ENCODE measurements around the gene FAM181B.

FAM181B gene, protein sequence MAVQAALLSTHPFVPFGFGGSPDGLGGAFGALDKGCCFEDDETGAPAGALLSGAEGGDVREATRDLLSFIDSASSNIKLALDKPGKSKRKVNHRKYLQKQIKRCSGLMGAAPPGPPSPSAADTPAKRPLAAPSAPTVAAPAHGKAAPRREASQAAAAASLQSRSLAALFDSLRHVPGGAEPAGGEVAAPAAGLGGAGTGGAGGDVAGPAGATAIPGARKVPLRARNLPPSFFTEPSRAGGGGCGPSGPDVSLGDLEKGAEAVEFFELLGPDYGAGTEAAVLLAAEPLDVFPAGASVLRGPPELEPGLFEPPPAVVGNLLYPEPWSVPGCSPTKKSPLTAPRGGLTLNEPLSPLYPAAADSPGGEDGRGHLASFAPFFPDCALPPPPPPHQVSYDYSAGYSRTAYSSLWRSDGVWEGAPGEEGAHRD

DNA sequence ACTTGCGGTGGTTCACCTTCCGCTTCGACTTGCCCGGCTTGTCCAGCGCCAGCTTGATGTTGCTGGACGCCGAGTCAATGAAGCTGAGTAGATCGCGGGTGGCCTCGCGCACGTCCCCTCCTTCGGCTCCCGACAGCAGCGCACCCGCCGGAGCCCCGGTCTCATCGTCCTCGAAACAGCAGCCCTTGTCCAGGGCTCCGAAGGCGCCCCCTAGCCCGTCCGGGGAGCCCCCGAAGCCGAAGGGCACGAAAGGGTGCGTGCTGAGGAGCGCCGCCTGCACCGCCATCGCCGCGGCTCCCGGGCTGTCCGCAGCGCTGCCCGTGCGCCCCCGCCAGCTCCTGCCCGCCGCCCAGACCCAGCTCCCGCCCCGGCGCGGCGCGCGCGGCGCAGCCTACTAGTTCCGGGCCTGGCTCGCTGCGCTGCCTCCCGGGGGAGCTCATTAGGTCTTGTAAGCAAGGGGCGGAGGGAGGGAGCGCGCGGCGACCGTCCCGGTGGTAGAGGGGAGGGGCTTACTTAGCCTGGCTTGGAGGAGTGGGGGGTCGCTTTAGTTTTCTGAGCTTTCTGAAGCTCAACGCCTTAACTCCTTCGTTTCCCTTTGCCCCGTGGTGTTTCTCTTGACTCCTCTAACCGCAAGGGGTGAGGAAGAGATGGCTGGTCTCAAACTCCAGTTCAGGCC is at the start of gene FAM181B:
TSS of gene FAM181B (minus strand) at position 421 of the 676 bp plus-strand sequence. CDS start at position 286, 135 bp downstream.
- DNase-seq: no peak

DNA sequence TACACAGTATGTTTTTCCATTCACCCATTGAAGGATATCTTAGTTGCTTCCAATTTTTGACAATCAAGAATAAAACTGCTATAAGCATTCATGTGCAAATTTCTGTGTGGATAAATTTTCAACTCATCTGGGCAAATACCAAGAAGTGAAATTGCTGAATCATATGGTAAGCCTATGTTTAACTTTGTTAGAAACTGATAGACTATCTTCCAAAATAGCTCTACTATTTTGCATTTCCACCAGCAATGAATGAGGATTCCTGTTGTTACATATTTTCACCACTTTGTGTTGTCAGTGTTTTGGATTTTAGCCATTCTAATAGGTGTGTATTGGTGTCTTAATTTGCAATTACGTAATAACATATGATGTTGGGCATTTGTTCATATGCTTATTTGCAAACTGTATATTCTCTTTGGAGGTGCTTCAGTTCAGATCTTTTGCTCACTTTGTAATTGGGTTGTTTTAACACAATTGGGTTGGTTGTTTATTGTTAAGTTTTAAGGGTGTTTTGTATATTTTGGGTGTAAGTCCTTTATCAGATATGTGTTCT is 49.2 kb upstream of the FAM181B start:
- no peak for DNase-seq

DNA sequence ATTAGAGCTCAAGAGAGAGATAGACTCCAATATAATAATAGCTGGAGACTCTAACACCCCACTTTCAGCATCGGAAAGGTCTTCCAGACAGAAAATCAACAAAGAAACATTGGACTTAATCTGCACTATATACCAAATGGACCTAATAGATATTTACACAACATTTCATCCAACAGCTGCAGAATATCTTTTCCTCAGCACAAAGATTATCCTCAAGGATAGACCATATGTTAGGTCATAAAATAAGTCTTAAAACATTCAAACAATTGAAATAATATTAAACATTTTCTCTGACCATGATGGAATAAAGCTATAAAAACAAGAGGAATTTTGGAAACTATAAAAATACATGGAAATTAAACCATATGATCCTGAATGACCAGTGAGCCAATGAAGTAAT is 45.1 kb upstream of the FAM181B start:
- no peak for DNase-seq

DNA sequence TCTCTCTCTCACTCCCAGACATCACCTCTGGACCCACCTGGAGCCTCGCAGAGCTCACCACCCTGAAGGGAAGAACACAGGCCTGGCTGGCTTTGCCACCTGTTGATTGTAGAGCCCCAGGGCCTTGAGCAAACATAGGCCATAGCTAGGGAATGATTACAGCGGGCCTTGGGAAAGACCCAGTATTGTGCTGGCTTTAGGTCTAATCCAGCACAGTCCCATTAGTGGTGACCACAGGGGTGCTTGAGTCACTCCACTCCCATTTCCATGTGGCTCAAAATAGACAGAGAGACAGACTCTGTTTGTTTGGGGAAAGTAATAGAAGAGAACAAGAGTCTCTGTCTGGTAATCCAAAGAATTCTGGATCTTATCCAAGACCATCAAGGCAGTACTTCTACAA is 42.7 kb upstream of the FAM181B start:
- no peak for DNase-seq

GRCh38 chr11:82775736-82776346 is 42.2 kb upstream of the FAM181B start:
- peak; percentile 6 for DNase-seq

- no peak for DNase-seq
Measured at GRCh38 chr11:82775218-82775617, 41.6 kb upstream of the FAM181B start.

GRCh38 chr11:82771781-82772180 is 38.1 kb upstream of the FAM181B start:
- DNase-seq: no peak

GRCh38 chr11:82767123-82767522 is 33.5 kb upstream of the FAM181B start:
- no peak for DNase-seq

DNA sequence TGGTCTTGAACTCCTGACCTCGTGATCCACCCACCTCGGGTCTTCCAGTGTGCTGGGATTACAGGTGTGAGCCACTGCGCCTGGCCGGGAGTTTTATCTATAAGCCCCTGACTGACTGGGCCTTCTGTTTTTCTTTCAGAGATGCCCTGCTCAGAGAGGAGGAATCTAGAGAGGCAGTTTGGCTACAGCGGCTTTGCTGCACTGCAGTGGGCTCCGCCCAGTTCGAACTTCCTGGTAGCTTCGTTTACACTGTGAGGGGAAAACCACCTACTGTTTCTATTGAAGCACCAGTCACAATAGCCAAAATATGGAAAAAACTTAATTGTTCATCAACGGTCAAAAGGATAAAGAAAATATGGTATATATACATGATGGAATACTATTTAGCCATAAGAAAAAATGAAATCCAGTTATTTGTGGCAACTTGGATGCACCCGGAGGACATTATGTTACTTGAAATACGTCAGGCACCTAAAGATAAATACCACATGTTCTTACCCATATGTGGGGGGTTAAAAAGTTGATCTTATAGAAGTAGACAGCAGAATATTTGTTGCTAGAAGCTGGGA is 31.9 kb upstream of the FAM181B start:
- DNase-seq: no peak

DNA sequence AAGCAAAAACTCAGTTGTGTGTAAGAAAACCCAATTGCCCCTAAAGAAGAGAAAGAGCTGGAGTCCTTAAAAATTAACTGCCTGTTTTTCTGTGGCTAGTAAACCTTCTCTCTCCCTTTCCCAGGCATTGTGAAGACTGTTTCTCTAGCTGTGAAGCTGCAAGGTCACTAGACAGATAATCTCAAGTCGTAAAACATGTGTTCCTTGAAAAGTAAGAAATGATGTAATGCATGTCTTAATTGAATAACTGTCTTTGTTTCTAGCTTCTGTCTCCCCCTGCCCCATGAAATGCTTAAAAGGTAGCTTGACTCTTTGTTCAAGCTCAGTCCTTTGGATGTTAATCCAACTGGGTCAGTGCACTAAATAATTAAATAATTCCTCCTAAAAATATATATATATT is 29.5 kb upstream of the FAM181B start:
- DNase-seq: no peak

- DNase-seq: no peak
Measured at GRCh38 chr11:82759649-82760048, 26.0 kb upstream of the FAM181B start.

DNA sequence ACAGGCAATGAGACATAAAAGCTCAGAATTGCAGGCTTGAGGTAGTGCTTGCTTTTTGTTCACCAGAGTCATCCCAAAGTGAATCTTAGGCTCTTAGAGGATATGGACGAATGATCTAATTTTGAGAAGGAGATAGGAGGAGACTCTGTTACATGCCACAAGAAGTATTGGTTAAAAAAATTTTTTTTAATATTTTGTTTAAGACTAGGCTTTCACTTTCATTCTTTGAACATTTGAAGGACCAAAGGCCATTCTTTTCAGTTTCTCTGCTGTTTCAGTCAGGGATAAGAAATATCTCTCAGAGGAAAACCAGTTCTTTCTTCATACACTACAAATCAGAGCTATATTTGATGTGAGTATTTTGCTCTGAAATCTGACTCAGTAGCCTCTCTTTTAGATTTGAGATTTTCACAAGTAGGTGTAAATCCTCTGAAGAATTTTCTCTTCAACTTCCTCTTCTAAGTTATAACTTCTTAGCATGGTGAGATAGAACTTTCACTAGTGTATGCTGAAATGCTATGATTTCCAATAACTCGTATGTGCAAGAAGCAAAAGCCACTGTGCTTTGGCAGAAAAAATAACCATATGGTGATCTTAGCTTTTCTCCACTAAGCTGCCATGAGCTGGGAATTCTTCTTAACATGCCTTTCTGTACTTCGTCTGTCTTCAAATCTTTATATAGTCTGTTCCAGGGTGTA is 24.1 kb upstream of the FAM181B start:
- DNase-seq: no peak

DNA sequence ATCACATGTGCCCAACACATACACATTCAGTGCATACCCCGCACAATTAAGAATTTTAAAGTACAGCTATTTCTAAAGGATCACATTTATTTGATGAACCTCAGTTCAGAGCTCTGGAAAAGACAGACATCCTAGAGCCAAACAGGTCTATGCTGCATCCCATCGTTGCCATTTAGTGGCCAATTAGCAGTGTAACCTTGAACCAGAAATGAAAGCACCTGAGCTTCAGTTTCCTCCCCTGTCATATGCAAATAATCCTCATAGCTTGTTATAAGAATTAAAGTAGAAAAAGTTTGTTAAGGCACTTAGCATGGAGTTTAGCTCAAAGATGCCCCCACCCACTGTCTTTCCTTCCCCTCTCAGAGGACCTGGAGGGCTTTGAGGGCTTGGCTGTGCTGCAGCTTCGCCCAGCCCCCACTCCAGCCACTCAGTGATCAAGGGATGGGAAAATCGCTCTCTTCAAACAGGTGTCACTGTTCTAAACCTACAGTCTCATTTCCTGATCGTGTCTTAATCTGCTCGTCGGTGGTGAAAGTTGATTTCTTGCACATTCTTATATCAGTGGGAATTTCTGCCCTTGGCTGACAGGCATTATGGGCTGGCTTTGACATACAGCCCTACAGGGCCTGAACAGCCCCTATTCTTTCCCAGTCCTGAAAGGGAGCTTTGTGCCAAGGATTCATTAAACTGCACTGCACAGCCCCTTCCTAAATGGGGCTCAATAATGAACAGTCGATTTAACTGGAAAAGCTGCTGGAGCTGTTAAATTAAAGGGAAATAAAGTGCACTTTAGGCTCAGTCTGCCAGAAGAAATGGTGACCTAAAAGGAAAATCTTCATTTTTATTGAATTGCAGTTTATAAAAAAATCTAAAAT is 23.3 kb upstream of the FAM181B start:
- no peak for DNase-seq

DNA sequence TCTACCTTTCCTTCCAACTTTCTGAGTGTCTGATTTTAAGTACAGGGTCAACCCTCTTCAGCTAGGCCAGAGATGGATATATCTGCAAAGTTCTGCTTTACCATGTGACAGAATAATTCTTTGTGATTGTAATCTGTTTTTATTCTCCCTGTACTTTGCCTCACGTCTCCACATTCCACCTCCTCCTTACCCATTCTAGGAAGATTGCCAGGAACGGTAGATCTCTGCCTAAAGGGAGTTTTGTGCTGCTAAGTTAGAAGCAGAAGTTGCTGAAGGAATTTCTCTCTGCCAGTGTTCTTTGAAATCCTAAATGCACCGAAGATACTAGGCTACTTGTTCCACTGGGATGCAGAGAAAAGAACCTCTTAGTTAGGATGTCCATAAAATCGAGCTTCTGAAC is 20.7 kb upstream of the FAM181B start:
- no peak for DNase-seq

- no peak for DNase-seq
Measured at GRCh38 chr11:82753921-82754320, 20.3 kb upstream of the FAM181B start.

DNA sequence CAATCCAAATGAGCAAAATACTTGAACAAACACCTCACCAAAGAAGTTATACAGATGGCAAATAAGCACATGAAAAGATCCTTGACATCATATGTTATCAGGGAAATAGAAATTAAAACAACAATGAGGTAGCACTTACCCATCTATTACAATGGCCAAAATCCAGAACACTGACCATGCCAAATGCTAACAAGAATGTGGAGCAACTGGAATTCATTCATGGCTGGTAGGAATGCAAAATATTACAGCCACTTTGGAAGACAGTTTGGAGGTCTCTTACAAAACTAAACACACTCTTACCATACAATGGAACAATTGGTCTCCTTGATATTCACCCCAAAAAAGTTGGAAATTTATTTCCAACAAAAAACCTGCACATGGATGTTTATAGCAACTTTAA is 19.1 kb upstream of the FAM181B start:
- no peak for DNase-seq

DNA sequence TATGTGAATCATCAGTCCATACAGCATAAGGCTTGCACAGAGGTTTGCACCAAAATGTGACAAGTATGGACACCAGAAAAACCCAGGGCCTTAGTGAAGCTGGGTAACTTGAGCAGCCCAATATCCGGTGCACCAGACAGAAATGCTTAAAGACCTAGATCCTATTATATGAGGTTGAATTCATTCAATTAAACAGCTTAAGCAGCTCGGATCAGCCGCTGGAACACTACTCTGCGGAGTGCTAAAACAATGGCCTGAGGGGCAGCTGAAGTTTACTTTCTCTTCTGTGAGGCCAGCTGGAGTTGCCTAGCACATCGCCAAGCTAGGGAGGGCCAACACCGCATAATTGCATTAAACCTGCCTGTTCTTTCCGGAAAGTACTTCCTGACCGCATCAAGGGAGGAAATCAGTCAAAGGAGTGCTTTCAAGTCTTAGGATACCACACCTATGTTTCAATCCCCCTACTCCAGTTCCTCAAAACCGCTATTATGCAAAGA is 17.0 kb upstream of the FAM181B start:
- no peak for DNase-seq

DNA sequence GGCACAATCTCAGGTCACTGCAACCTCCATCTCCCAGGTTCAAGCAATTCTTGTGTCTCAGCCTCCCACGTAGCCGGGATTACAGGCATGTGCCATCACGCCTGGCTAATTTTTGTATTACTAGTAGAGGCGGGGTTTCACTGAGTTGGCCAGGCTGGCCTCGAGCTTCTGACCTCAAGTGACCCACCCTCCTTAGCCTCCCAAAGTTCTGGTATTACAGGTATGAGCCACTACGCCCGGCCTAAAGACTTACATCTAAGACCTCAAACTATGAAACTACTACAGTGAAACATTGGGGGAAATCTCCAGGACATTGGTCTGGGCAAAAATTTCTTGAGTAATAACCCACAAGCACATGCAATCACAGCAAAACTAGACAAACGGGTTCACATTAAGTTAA is 13.8 kb upstream of the FAM181B start:
- DNase-seq: no peak

GRCh38 chr11:82738091-82738490 is 4.4 kb upstream of the FAM181B start:
- no peak for DNase-seq

GRCh38 chr11:82734120-82734479 is 436 bp upstream of the FAM181B start:
- DNase-seq: no peak

GRCh38 chr11:82732734-82733443 is 775 bp downstream of the FAM181B start:
- no peak for DNase-seq
